NCI-H1092 (cell line): ENCODE measurements around the gene GABARAPL1.

Experiments used
- DNase-seq: peaks from one replicate; lab custom pipeline; 2025; lab: John Stamatoyannopoulos, UW

The GABARAPL1 gene

GRCh38 chr12:10234562-10234961 lies 21.9 kb downstream of the GABARAPL1 start:
- no peak for DNase-seq

- DNase-seq = no peak
These were observed 23.3 kb downstream of the GABARAPL1 start for GRCh38 chr12:10235761-10236631.

GRCh38 chr12:10236720-10237119 lies 24.0 kb downstream of the GABARAPL1 start:
- DNase-seq = no peak

GRCh38 chr12:10238526-10238925 lies 25.8 kb downstream of the GABARAPL1 start:
- no peak for DNase-seq

- no peak for DNase-seq
These were observed 28.6 kb downstream of the GABARAPL1 start for GRCh38 chr12:10241290-10241689.

- no peak for DNase-seq
These were observed 29.1 kb downstream of the GABARAPL1 start for GRCh38 chr12:10241727-10242126.

- no peak for DNase-seq
These were observed 29.9 kb downstream of the GABARAPL1 start for GRCh38 chr12:10242539-10242938.

GRCh38 chr12:10243818-10244520 lies 31.3 kb downstream of the GABARAPL1 start:
- DNase-seq = no peak

GRCh38 chr12:10247436-10248058 lies 34.9 kb downstream of the GABARAPL1 start:
- DNase-seq = no peak

GRCh38 chr12:10249690-10250455 lies 37.2 kb downstream of the GABARAPL1 start:
- no peak for DNase-seq

GRCh38 chr12:10251669-10252068 lies 39.0 kb downstream of the GABARAPL1 start:
- no peak for DNase-seq

- no peak for DNase-seq
These were observed 39.5 kb downstream of the GABARAPL1 start for GRCh38 chr12:10252201-10252600.

GRCh38 chr12:10256064-10256463 lies 43.4 kb downstream of the GABARAPL1 start:
- no peak for DNase-seq

- DNase-seq = no peak
These were observed 48.2 kb downstream of the GABARAPL1 start for GRCh38 chr12:10260927-10261326.

GRCh38 chr12:10268037-10268436 lies 55.4 kb downstream of the GABARAPL1 start:
- no peak for DNase-seq

- no peak for DNase-seq
These were observed 59.8 kb downstream of the GABARAPL1 start for GRCh38 chr12:10272467-10272866.
